Activated T-helper 17 cell treated with anti-CD3 and anti-CD28 coated beads, Interleukin-2, amount 50 U/mL, for 72 hours (primary cell): Measurements from ENCODE around the gene OGT. TPM values are rescaled to one million over a fixed set of nuclear protein-coding genes. Genes with fewer than 3 reads are reported as not detected.
"Not testable (repeated sequence)": the region's sequence is repeated elsewhere in the genome, so short reads cannot be mapped to it uniquely, and the experiment has no call there.

Source experiments
- ATAC-seq: fragments of 150-1000 bp; cut with Tn5 transposase; replicated peaks from 2 replicates; pipeline ENCODE4 v1.10.0; 2021; ENCODE audit warnings: mild to moderate bottlenecking, moderate library complexity
- H3K27ac Mint-ChIP-seq: one replicate; pipeline ENCODE4 v1.8.0; 2022; ENCODE audit warnings: mixed read lengths
- H3K27me3 Mint-ChIP-seq: one replicate; pipeline ENCODE4 v1.8.0; 2022; ENCODE audit warnings: mixed read lengths
- H3K36me3 Mint-ChIP-seq: one replicate; pipeline ENCODE4 v1.8.0; 2022; ENCODE audit warnings: low read depth, mild to moderate bottlenecking, mixed read lengths
- H3K4me1 Mint-ChIP-seq: one replicate; pipeline ENCODE4 v1.8.0; 2022; ENCODE audit warnings: mixed read lengths
- H3K4me3 Mint-ChIP-seq: one replicate; pipeline ENCODE4 v1.8.0; 2022; ENCODE audit warnings: mild to moderate bottlenecking, mixed read lengths
- H3K9me3 Mint-ChIP-seq: one replicate; pipeline ENCODE4 v1.8.0; 2022; ENCODE audit warnings: mixed read lengths
- total RNA-seq, 2 donors: library from RNA; stranded (reverse); gene quantifications; one replicate each; pipeline ENCODE4 v1.2.3, GENCODE V29; 2022

The OGT gene
- total RNA-seq, 2 donors from 2014 or later: 231 to 528 TPM

DNA sequence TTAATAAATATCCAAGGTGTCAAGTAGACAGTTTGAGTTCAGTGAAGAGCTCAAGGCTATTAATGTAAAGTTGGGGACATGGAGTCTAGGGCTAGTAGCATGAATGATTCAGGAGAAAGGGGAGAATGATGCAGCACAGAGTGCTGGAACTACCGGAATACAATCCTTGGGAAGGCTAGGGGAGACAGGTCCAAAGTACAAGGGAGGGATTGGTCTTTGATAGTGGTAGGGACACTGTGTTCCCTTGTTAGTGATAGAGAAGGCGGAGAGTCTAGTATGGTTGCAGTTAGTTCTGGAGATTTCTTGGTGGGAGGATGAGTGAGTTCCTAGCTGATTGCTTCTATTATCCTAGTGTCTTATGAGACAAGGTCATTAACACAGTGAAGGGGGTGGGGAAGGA, 54.0 kb downstream of the OGT start:
- Mint-ChIP-seq H3K4me1 (peaks cover 4% of the 10 kb centered on the region), H3K36me3 (peaks cover 13% of the 10 kb centered on the region), H3K9me3 (no peaks in the 10 kb centered on the region), H3K4me3 (no peak overlapping the region), H3K27ac (no peak overlapping the region), H3K27me3 (no peaks in the 10 kb centered on the region)
- ATAC-seq: no peak

DNA sequence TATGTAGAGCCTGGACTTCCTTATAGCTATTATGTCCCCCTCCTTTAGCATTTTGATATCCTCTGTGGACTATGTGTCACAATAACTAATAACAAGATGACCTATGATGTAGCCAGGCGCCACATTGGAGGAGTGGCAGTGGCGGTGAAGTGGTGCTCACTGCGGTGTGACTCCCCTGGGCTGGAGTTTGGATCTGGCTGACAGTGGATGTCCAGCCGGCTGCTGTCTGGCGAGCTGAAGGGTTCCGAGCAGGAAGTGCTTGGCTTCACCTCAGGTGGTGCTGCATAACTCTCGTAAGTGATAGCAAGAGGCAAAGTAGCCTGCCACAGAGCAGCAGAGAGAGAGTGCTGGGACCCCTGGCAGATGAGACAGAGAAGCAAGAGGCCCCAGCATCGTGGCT, 60.3 kb downstream of the OGT start:
- not testable (repeated sequence) for H3K9me3 Mint-ChIP-seq, H3K4me3 Mint-ChIP-seq, H3K27me3 Mint-ChIP-seq, H3K27ac Mint-ChIP-seq, ATAC-seq, H3K4me1 Mint-ChIP-seq
- H3K36me3 Mint-ChIP-seq: peaks cover 38% of the 10 kb centered on the region

DNA sequence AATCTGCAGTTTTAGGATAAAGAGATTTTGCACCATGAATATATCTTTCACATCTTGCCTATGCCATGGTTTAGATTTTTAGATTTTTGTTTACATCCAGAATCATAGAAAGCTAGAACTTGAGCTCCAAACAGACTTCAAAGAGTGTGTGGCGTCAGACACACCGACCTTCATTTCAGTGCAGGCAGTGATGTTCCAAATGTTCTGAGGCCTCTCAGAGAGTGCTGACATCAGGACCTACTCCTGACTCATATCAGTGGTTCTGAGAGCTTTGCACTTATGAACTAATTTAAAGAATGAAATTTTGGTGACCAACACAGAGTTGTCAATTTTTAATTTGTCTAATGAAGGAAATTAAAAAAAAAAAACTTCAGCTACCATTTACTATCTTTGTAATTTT, 67.1 kb downstream of the OGT start:
- Mint-ChIP-seq H3K36me3 (peaks cover 87% of the 10 kb centered on the region), H3K27me3 (no peaks in the 10 kb centered on the region), H3K9me3 (peaks cover 4% of the 10 kb centered on the region), H3K27ac (no peak overlapping the region), H3K4me3 (no peak overlapping the region), H3K4me1 (peaks cover 8% of the 10 kb centered on the region)
- peak; percentile 55 for ATAC-seq

DNA sequence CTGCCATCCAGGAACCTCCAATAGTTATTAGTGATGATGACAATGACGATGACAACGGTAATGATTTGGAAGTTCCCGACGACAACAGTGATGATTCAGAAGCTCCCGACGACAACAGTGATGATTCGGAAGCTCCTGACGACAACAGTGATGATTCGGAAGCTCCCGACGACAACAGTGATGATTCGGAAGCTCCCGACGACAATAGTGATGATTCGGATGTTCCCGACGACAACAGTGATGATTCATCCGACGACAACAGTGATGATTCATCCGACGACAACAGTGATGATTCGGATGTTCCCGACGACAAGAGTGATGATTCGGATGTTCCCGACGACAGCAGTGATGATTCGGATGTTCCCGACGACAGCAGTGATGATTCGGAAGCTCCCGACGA, 70.7 kb downstream of the OGT start:
- peaks cover 89% of the 10 kb centered on the region for H3K36me3 Mint-ChIP-seq
- no peaks in the 10 kb centered on the region for H3K27me3 Mint-ChIP-seq
- ATAC-seq: no peak
- peak overlapping the region; percentile 59 for H3K4me3 Mint-ChIP-seq
- peaks cover 4% of the 10 kb centered on the region for H3K9me3 Mint-ChIP-seq
- peaks cover 20% of the 10 kb centered on the region for H3K4me1 Mint-ChIP-seq
- H3K27ac Mint-ChIP-seq: peak overlapping the region; percentile 93

DNA sequence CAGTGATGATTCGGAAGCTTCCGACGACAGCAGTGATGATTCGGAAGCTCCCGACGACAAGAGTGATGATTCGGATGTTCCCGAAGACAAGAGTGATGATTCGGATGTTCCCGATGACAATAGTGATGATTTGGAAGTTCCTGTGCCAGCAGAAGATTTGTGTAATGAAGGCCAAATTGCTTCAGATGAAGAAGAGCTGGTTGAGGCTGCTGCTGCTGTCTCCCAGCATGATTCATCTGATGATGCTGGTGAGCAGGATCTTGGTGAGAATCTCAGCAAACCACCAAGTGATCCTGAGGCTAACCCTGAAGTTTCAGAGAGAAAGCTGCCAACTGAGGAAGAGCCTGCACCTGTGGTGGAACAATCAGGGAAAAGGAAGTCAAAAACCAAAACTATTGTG, 71.2 kb downstream of the OGT start:
- peak overlapping the region; percentile 93 for H3K27ac Mint-ChIP-seq
- H3K9me3 Mint-ChIP-seq: peaks cover 4% of the 10 kb centered on the region
- H3K4me3 Mint-ChIP-seq: peak overlapping the region; percentile 59
- peaks cover 93% of the 10 kb centered on the region for H3K36me3 Mint-ChIP-seq
- ATAC-seq: peak; percentile 59
- H3K4me1 Mint-ChIP-seq: peaks cover 23% of the 10 kb centered on the region
- no peaks in the 10 kb centered on the region for H3K27me3 Mint-ChIP-seq

DNA sequence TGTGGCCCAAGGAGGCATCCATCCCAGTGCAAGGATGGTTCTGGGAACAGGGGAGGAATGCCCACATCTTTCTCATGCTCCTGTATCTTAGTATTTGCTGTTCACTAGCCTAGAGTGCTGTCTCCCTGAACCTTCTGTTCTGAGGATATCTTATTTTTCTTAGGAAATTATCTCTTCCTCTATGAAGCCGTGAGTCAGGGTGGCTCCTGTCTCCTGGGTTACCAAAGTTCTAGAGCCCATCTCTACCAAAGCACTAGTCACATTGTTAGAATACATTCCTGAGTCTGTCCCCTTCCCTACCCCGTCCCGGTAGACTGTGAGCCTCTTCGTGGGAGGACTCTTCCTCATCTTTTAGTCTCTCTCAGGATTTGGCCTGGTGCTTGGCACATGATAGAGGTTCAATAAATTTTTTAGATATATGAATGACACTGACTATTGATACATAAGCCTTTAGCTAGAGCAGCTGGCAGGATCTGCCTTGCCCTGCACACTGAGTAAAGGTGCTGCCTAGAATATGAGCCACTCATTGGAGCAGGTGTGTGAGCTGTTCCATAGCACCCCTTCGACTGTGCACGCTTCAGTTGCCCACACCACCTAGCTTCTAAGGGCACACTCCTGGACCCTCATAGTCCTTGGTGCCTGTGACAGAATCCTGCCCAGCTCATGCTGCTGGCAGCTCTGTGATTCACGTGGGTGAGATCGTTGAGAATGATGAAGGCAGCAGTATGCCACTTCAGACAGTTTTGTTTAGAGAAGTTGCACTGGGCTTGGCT, 72.1 kb downstream of the OGT start:
- Mint-ChIP-seq H3K9me3 (peaks cover 4% of the 10 kb centered on the region), H3K36me3 (peaks cover 96% of the 10 kb centered on the region), H3K27ac (peak overlapping the region; percentile 93), H3K27me3 (no peaks in the 10 kb centered on the region), H3K4me1 (peaks cover 26% of the 10 kb centered on the region), H3K4me3 (peak overlapping the region; percentile 44)
- no peak for ATAC-seq

DNA sequence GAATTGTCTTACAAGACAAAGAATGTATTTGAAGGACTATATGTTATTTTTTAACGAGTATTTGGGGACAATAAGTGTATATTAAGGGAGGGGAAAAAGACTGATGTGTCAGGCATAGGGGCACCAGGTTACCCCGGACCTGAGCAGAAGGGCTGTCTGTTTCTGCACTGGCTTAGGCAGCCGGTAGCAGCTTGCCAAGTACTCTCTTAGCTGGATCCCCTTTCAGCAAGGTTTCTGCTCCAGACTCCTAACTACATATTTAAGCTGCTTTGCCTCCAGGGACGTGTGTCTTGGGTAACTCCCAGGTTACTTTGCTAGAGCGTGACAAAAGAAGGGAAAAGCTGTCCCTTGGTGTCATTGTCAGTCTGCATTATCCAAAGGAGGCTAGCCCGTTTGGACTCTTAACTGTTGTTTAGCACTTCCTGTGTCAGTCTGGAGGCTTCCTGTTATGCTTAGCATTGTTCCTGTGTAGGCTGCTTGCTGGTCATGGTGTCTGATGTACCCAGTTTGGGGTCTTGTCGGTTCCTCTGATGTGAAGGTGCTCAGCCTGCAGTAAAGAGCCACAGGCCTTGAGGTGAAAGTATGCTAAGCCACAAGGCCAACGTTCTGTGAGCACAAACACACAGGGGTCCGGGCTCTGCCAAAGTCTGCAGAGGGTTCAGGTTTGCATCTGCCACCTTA, 73.8 kb downstream of the OGT start:
- H3K4me1 Mint-ChIP-seq: peaks cover 26% of the 10 kb centered on the region
- peak; percentile 47 for ATAC-seq

DNA sequence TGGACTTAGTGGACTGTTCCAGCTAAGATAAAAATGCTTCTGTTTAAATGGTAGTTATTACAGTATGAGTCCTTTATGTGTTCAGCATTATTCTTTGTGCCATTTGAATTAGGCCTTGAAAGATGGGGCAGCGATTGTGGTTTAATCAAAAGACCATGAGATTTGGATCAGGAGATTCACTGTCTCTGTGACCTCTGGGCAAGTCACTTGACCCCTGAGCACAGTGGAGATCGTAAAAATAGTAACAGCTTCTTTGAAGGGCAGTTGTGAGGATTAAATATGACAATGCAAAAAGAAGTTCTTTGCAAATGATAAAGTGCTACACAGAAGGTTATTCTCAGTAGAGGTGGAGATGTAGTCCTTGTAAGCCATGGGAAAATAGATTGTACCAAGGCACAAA, 74.6 kb downstream of the OGT start:
- ATAC-seq: no peak
- peak overlapping the region; percentile 44 for H3K4me3 Mint-ChIP-seq
- H3K27ac Mint-ChIP-seq: peak overlapping the region; percentile 81
- no peaks in the 10 kb centered on the region for H3K27me3 Mint-ChIP-seq
- H3K9me3 Mint-ChIP-seq: peaks cover 4% of the 10 kb centered on the region
- H3K4me1 Mint-ChIP-seq: peaks cover 26% of the 10 kb centered on the region
- peaks cover 97% of the 10 kb centered on the region for H3K36me3 Mint-ChIP-seq

More for the DNA sequence above, 73.8 kb downstream of the OGT start:
- Mint-ChIP-seq H3K36me3 (peaks cover 97% of the 10 kb centered on the region), H3K9me3 (peaks cover 4% of the 10 kb centered on the region), H3K4me3 (peak overlapping the region; percentile 44), H3K27me3 (no peaks in the 10 kb centered on the region), H3K27ac (peak overlapping the region; percentile 81)

DNA sequence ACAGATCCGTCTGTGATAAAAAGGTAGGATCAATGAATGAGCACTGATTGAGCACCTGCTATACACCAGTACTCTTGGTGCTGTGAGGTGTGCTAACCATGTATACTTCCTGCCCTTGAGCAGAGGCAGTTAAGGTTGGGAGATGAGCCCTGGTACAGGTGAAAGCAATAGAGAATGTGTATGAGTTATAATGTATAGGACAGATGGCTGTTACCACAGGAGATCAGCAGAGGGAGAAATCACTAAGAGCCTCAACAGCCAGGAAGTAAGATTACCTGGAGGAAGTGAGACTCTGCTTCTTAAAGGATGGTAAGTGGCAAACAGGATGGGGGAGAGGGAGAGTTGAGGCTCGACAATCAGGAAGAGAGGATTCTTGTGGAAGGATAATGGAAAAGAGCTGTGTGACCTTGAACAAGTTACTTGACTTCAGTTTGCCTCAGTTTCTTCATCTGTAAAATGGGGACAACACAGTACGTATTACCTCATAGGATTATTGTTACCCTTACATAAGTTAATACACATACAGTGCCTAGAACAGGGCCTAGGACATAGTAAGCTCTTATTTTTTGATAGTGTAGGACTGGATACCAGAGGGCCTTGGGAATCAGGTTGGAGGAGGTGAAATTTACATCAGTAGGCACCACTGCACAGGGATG, 76.3 kb downstream of the OGT start:
- Mint-ChIP-seq H3K4me3 (no peak overlapping the region), H3K36me3 (peaks cover 96% of the 10 kb centered on the region)

DNA sequence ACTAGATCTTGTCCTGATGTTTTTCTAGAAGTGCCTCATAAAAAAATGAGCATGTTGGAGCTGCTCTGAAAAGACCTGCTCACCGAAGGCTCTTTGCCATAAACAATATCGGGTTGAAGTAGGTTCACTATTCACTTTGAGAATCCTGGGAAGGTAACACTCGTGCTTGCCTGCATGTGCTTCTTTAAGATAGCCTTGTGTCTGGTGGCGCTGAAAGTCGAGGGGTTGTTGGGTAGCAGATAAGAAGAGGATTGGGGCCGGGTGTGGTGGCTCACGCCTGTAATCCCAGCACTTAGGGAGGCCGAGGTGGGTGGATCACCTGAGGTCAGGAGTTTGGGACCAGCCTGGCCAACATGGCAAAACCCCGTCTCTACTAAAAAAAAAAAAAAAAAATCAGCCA, 78.8 kb downstream of the OGT start:
- not testable (repeated sequence) for H3K4me3 Mint-ChIP-seq, H3K27me3 Mint-ChIP-seq, H3K9me3 Mint-ChIP-seq, H3K27ac Mint-ChIP-seq, ATAC-seq
- Mint-ChIP-seq H3K4me1 (peaks cover 27% of the 10 kb centered on the region), H3K36me3 (peaks cover 99% of the 10 kb centered on the region)

More for the DNA sequence above, 76.3 kb downstream of the OGT start:
- peak; percentile 31 for ATAC-seq
- Mint-ChIP-seq H3K27ac (peak overlapping the region; percentile 87), H3K27me3 (no peaks in the 10 kb centered on the region), H3K9me3 (no peaks in the 10 kb centered on the region), H3K4me1 (peaks cover 17% of the 10 kb centered on the region)

DNA sequence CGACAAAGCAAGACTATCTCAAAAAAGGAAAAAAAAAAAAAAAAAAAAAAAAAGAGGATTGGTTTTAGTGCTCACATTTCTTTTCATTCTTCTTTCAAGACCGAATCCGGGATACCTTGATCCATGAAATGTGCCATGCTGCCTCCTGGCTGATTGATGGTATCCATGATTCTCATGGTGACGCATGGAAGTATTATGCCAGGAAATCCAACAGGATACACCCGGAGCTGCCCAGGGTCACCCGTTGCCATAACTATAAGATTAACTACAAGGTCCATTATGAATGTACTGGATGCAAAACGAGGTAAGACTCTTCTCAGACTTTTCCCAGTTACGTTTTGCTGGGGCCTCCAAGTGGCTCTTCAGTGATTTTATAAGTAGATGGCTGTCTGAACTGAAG, 79.4 kb downstream of the OGT start:
- no peak overlapping the region for H3K4me3 Mint-ChIP-seq
- peaks cover 27% of the 10 kb centered on the region for H3K4me1 Mint-ChIP-seq
- H3K9me3 Mint-ChIP-seq: no peaks in the 10 kb centered on the region
- H3K27me3 Mint-ChIP-seq: no peaks in the 10 kb centered on the region
- no peak for ATAC-seq
- peaks cover 99% of the 10 kb centered on the region for H3K36me3 Mint-ChIP-seq
- H3K27ac Mint-ChIP-seq: no peak overlapping the region

DNA sequence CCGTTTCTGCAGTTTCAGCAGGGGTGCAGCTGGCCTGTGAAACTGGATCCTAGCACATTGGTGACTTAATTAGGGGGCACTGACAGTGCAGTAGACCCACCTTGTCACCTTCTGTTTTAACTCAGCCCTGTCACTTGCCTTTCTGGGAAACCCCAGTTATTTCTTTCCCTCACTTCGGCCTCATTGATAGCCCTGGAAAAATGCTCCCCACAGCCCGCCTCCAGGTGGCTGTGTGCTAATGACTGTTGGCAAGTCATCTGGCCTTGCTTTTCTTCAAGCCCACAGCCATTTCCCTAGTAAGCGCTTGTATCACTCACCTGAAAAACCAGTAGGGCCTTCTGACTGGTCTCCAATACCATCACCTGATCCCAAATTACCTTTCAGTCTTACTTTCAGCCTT, 82.2 kb downstream of the OGT start:
- no peak for ATAC-seq
- H3K27ac Mint-ChIP-seq: peak overlapping the region; percentile 89
- H3K27me3 Mint-ChIP-seq: no peaks in the 10 kb centered on the region
- H3K9me3 Mint-ChIP-seq: no peaks in the 10 kb centered on the region
- H3K4me3 Mint-ChIP-seq: peak overlapping the region; percentile 78
- peaks cover 19% of the 10 kb centered on the region for H3K4me1 Mint-ChIP-seq
- peaks cover 83% of the 10 kb centered on the region for H3K36me3 Mint-ChIP-seq

DNA sequence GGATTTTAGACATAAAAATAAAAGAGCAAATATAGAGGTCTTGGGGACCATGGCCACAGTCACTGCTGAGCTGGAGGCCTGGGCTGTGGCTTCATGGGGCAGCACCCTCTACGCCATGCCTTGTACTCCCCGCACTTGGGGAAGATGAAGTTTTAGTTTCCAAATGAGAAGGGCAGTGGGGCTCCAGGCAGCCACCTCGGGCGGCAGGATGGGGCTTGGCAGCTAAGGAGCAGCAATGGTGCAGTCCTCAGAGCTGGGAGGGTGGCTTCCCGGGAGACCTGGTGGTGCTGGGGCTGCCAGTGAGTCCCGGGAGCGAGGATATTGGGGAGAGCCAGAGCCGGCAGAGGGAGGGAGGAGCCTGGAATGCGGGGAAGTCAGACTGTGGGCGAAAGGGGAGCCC, 83.0 kb downstream of the OGT start:
- Mint-ChIP-seq H3K4me1 (peaks cover 19% of the 10 kb centered on the region), H3K4me3 (peak overlapping the region; percentile 78), H3K36me3 (peaks cover 74% of the 10 kb centered on the region), H3K9me3 (no peaks in the 10 kb centered on the region), H3K27me3 (no peaks in the 10 kb centered on the region), H3K27ac (peak overlapping the region; percentile 89)
- ATAC-seq: peak; percentile 40

DNA sequence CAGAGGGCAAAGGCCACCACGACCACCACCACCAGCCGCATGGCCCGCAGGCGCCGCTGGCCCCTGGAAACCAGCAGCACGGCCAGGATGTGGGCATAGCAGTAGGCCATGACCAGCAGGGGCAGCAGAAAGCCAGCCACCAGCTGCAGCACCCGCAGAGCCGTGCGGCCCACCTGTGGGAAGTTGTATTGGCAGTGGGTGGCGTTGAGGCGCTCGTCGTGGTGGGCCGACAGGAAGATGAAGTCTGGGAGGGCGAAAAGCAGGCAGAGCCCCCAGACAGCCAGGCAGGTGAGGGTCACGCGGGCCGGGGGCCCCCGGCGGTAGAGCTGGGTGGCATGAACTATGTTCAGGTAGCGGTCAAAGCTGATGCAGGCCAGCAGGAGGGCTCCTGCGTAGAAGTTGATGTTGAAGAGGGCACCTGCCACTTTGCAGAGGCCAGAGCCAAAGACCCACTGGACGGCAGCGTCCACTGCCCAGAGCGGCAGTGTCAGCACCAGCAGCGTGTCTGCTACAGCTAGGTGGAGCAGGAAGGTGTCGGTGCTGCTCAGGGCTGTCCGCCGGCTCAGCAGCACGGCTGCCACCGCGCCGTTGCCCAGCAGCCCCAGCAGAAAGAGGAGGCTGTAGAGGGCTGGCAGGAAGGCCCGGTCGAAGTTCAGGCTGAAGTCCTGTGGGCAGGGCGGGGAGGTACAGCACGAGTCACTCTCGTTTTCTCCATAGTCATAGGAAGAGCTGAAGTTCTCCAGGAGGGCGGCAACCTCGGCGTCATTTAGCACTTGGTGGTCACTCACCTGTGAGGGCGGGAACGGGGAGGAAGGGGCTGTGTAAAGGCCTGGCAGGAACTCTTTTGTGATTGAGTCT, 84.0 kb downstream of the OGT start:
- no peaks in the 10 kb centered on the region for H3K9me3 Mint-ChIP-seq
- H3K4me1 Mint-ChIP-seq: peaks cover 19% of the 10 kb centered on the region
- H3K27ac Mint-ChIP-seq: peak overlapping the region; percentile 93
- H3K4me3 Mint-ChIP-seq: peak overlapping the region; percentile 78
- no peak for ATAC-seq
- no peaks in the 10 kb centered on the region for H3K27me3 Mint-ChIP-seq
- H3K36me3 Mint-ChIP-seq: peaks cover 65% of the 10 kb centered on the region
